Fibroblast of lung (primary cell): ENCODE data around the gene ZNF594.

Experiments used
- EZH2 ChIP-seq: IDR thresholded peaks from 2 replicates; pipeline ENCODE4 v1.5.1; 2012; ENCODE audit warnings: low read length, control low read depth, mild to moderate bottlenecking; ENCODE audit errors: missing control alignments
- TF ChIP-seq, protein P1 (sequence below), 2 donors: IDR thresholded peaks in 1 of 2; conservative IDR thresholded peaks in 1 of 2; 1 replicate in 1 of 2; 2 replicates in 1 of 2; pipeline ENCODE4 v1.5.1; 2011 to 2012; ENCODE audit warnings: low read length in 2 of 2, control low read depth in 1 of 2, inconsistent platforms in 1 of 2, low read depth in 1 of 2, mild to moderate bottlenecking in 1 of 2

DNA sequence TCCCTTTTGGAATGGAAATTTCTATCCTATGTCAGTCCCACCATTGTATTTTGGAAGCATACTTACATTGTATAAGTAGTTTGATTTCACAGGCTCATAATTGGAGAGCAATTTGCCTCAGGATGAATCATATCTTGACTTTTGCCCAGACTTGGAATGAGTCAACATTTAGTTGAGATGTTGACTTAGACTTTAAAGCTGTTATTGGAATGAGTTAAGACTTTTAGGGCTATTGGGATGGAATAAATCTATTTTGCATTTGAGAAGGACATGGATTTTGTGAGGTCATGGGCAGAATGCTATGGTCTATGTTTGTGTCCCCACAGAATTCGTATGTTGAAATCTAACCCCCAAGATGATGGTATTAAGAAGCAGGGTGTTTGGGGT lies 12.2 kb upstream of the ZNF594 start:
- TF ChIP-seq, protein P1, sequence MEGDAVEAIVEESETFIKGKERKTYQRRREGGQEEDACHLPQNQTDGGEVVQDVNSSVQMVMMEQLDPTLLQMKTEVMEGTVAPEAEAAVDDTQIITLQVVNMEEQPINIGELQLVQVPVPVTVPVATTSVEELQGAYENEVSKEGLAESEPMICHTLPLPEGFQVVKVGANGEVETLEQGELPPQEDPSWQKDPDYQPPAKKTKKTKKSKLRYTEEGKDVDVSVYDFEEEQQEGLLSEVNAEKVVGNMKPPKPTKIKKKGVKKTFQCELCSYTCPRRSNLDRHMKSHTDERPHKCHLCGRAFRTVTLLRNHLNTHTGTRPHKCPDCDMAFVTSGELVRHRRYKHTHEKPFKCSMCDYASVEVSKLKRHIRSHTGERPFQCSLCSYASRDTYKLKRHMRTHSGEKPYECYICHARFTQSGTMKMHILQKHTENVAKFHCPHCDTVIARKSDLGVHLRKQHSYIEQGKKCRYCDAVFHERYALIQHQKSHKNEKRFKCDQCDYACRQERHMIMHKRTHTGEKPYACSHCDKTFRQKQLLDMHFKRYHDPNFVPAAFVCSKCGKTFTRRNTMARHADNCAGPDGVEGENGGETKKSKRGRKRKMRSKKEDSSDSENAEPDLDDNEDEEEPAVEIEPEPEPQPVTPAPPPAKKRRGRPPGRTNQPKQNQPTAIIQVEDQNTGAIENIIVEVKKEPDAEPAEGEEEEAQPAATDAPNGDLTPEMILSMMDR (conservative IDR thresholded peaks at IDR 0.05 in 1 of 2, IDR thresholded peaks at IDR 0.05 in 1 of 2; ENCODE audit: low read depth in 1 of 2, low read length in 2 of 2) = no peak
- TF ChIP-seq EZH2 = no peak
